PC-9 (cell line): ENCODE measurements around the gene CACNA1D.

Experiments used
- EZH2 ChIP-seq: fragments of 200-600 bp; sonication (generic); IDR thresholded peaks from 2 replicates; pipeline ENCODE4 v1.8.0; 2017; ENCODE audit warnings: antibody characterized with exemption, low read depth
- TF ChIP-seq, protein P1 (sequence below): fragments of 200-600 bp; sonication (generic); conservative IDR thresholded peaks from 2 replicates; pipeline ENCODE4 v1.6.1; 2017; ENCODE audit warnings: mixed run types, antibody characterized with exemption, mild to moderate bottlenecking, moderate library complexity

- TF ChIP-seq EZH2, result no peak
- TF ChIP-seq, protein P1, sequence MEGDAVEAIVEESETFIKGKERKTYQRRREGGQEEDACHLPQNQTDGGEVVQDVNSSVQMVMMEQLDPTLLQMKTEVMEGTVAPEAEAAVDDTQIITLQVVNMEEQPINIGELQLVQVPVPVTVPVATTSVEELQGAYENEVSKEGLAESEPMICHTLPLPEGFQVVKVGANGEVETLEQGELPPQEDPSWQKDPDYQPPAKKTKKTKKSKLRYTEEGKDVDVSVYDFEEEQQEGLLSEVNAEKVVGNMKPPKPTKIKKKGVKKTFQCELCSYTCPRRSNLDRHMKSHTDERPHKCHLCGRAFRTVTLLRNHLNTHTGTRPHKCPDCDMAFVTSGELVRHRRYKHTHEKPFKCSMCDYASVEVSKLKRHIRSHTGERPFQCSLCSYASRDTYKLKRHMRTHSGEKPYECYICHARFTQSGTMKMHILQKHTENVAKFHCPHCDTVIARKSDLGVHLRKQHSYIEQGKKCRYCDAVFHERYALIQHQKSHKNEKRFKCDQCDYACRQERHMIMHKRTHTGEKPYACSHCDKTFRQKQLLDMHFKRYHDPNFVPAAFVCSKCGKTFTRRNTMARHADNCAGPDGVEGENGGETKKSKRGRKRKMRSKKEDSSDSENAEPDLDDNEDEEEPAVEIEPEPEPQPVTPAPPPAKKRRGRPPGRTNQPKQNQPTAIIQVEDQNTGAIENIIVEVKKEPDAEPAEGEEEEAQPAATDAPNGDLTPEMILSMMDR, result no peak
These were observed 259.9 kb downstream of the CACNA1D start for GRCh38 chr3:53754325-53754724.
